HepG2 (cell line): Measurements from ENCODE around the gene METTL6. TPM values are rescaled to one million over a fixed set of nuclear protein-coding genes. Genes with fewer than 3 reads are reported as not detected.
A peak's percentile ranks its signal among the peaks of the same experiment; 100 is the strongest.

Experiments used
- BORCS8-MEF2B ChIP-seq: sonication (generic); formaldehyde crosslinking; IDR thresholded peaks from 2 replicates; pipeline ENCODE4 v1.8.0; 2022; ENCODE audit warnings: mild to moderate bottlenecking, missing genetic modification reagents
- ELF4 ChIP-seq: sonication (generic); formaldehyde crosslinking; IDR thresholded peaks from 2 replicates; pipeline ENCODE4 v1.5.0; 2020; ENCODE audit warnings: missing genetic modification reagents, mild to moderate bottlenecking, moderate library complexity, borderline replicate concordance
- HDAC1 ChIP-seq: sonication (generic); formaldehyde crosslinking; IDR thresholded peaks from 2 replicates; pipeline ENCODE4 v1.5.1; 2020; ENCODE audit warnings: mild to moderate bottlenecking, missing genetic modification reagents
- MAFG ChIP-seq: sonication (generic); formaldehyde crosslinking; IDR thresholded peaks from 2 replicates; pipeline ENCODE4 v1.5.1; 2020; ENCODE audit warnings: mild to moderate bottlenecking, missing genetic modification reagents
- MBD4 ChIP-seq: IDR thresholded peaks from 2 replicates; pipeline ENCODE4 v1.6.1; 2012; ENCODE audit warnings: low read length, inconsistent platforms, borderline replicate concordance
- RBAK ChIP-seq: sonication (generic); formaldehyde crosslinking; IDR thresholded peaks from 2 replicates; pipeline ENCODE4 v1.5.1; 2020; ENCODE audit warnings: mild to moderate bottlenecking, missing genetic modification reagents
- RFXANK ChIP-seq: IDR thresholded peaks from 2 replicates; pipeline ENCODE4 v1.6.1; 2016
- RXRA ChIP-seq: sonication (generic); formaldehyde crosslinking; IDR thresholded peaks from 2 replicates; pipeline ENCODE4 v1.5.1; 2020; ENCODE audit warnings: missing genetic modification reagents
- SIN3A ChIP-seq: IDR thresholded peaks from 2 replicates; pipeline ENCODE4 v1.6.1; 2011; ENCODE audit warnings: low read depth, mild to moderate bottlenecking, control low read depth, low read length, borderline replicate concordance
- SNAPC5 ChIP-seq: sonication (generic); formaldehyde crosslinking; IDR thresholded peaks from 2 replicates; pipeline ENCODE4 v1.8.1; 2023; ENCODE audit warnings: mild to moderate bottlenecking, missing genetic modification reagents, borderline replicate concordance
- SOX13 ChIP-seq, 3 experiments: fragments of 450-650 bp in 1 of 3; sonication (generic) in 1 of 3; formaldehyde crosslinking in 1 of 3; IDR thresholded peaks in 2 of 3; conservative IDR thresholded peaks in 1 of 3; 2 replicates each; pipeline versions ENCODE4 v1.5.0 to v1.6.1; 2016 to 2020; ENCODE audit warnings: antibody characterized with exemption in 1 of 3, mild to moderate bottlenecking in 1 of 3, missing compliant biosample characterization in 1 of 3, missing genetic modification reagents in 1 of 3, moderate library complexity in 1 of 3
- THRA ChIP-seq: sonication (generic); formaldehyde crosslinking; IDR thresholded peaks from 2 replicates; pipeline ENCODE4 v1.4.0; 2020; ENCODE audit warnings: missing genetic modification reagents, borderline replicate concordance
- ZEB1 ChIP-seq: IDR thresholded peaks from 2 replicates; pipeline ENCODE4 v1.6.1; 2012; ENCODE audit warnings: mild to moderate bottlenecking, low read depth, inconsistent platforms; ENCODE audit not compliant: insufficient replicate concordance
- ZNF326 ChIP-seq: sonication (generic); formaldehyde crosslinking; IDR thresholded peaks from 2 replicates; pipeline ENCODE4 v1.4.0; 2020; ENCODE audit warnings: missing genetic modification reagents, borderline replicate concordance
- ZNF33A ChIP-seq: sonication (generic); formaldehyde crosslinking; IDR thresholded peaks from 2 replicates; pipeline ENCODE4 v1.5.1; 2020; ENCODE audit warnings: missing genetic modification reagents, mild to moderate bottlenecking, moderate library complexity, borderline replicate concordance
- ZNF562 ChIP-seq: sonication (generic); formaldehyde crosslinking; IDR thresholded peaks from 2 replicates; pipeline ENCODE4 v1.8.0; 2022; ENCODE audit warnings: missing genetic modification reagents, borderline replicate concordance
- ZSCAN20 ChIP-seq: sonication (generic); formaldehyde crosslinking; IDR thresholded peaks from 2 replicates; pipeline ENCODE4 v1.4.0; 2020; ENCODE audit warnings: missing genetic modification reagents, mild to moderate bottlenecking, borderline replicate concordance
- ZUFSP ChIP-seq: sonication (generic); formaldehyde crosslinking; IDR thresholded peaks from 2 replicates; pipeline ENCODE4 v1.9.0; 2021; ENCODE audit warnings: missing genetic modification reagents, mild to moderate bottlenecking, borderline replicate concordance
- polyA plus RNA-seq, 8 experiments: library from polyadenylated mRNA; depleted of rRNA in 3 of 8; stranded (reverse) in 7 of 8; unstranded in 1 of 8; fragments of >200 nt; fragmentation: Illumina TruSeq in 4 of 8; extraction: Trizol in 4 of 8; gene quantifications; 2 replicates each; pipeline versions ENCODE4 v1.2.1 to v1.2.3, GENCODE V29; 2011 to 2016; ENCODE audit warnings: low read depth in 4 of 8, missing spikeins in 1 of 8, mixed read lengths in 1 of 8; ENCODE audit not compliant: insufficient read depth in 1 of 8
- total RNA-seq, 5 experiments: library from RNA; depleted of rRNA; stranded (reverse); fragments of >200 nt; fragmentation: Illumina TruSeq; extraction: Trizol; gene quantifications; 2 replicates each; pipeline ENCODE4 v1.2.3, GENCODE V29; 2016; ENCODE audit warnings: low read depth in 1 of 5
- TF ChIP-seq, protein P1 (sequence below): sonication (generic); formaldehyde crosslinking; IDR thresholded peaks from 2 replicates; pipeline ENCODE4 v1.4.0; 2020; ENCODE audit warnings: missing genetic modification reagents
- TF ChIP-seq, protein P2 (sequence below): sonication (generic); formaldehyde crosslinking; IDR thresholded peaks from 2 replicates; pipeline ENCODE4 v1.4.0; 2020; ENCODE audit warnings: missing genetic modification reagents

The METTL6 gene
- total and polyA plus RNA-seq, 2 of the 13 experiments (the other 11 are each of a cell fraction or from before 2014, with no cell fraction given): 17.2 to 29.4 TPM

DNA sequence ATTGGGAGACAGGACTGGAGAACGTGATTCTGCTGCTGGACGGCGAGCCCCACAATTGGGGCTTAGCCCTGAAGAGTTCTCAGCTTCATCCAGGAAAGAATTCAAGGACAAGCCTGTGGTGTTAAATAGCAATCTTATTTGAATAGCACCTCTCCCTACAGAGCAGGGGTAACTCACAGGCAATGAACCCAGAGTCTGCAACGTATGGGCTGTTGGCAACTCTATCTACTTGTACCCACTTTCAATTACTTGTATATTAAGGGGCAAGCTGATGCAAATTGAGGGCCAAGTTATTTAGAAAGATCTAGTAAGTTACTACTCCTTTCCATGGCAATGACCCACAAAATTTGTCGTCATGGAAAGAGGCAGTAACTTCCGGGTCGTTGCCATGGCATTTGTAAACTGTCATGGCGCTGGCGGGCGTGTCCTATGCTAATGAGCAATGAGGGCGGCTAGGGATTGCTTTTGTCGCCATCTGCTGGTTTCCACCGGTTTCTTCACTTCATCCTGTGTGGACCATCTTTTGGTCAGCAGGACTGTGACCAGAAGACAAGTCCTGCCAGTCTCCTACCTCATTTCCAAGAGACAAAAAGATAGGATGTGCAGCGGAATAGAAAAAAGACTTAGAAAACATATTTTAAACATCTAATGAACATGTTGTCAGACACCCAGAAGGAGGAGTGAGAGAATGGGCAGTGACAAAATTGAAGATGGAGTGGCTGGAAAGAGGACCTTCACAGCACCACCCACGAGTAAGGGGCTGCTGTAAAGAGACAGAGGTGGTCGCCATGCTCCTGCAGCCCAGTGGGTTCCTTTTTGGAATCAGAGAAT, 49.2 kb downstream of the METTL6 start (continued):
- TF ChIP-seq THRA (peak; percentile 41; the same call in 1 of the 2 replicates), ZEB1 (no peak), HDAC1 (CRISPR knock-in tag) (peak; percentile 59; the same call in 1 of the 2 replicates), ELF4 (CRISPR knock-in tag) (no peak), SNAPC5 (CRISPR knock-in tag) (peak; percentile 75; the same call in 1 of the 2 replicates), MAFG (CRISPR knock-in tag) (no peak), ZNF326 (CRISPR knock-in tag) (no peak), SOX13 (IDR thresholded peaks at IDR 0.05) (no peak), SOX13 (CRISPR knock-in tag; conservative IDR thresholded peaks at IDR 0.05 in 1 of 2, IDR thresholded peaks at IDR 0.05 in 1 of 2) (0 out of 4 replicates have a peak, but pooled peaks of 1 of the 2 experiments have one; percentile 14), ZUFSP (CRISPR knock-in tag) (no peak), BORCS8-MEF2B (peak; percentile 73; the same call in 1 of the 2 replicates), RBAK (CRISPR knock-in tag) (no peak), RXRA (CRISPR knock-in tag) (0 out of 2 replicates have a peak, but pooled peaks have one; percentile 22), ZNF562 (no peak), ZSCAN20 (no peak), MBD4 (no peak), ZNF33A (CRISPR knock-in tag) (no peak), SIN3A (peak; percentile 93), RFXANK (peak; percentile 76; the same call in 1 of the 2 replicates)
- TF ChIP-seq, protein P1, sequence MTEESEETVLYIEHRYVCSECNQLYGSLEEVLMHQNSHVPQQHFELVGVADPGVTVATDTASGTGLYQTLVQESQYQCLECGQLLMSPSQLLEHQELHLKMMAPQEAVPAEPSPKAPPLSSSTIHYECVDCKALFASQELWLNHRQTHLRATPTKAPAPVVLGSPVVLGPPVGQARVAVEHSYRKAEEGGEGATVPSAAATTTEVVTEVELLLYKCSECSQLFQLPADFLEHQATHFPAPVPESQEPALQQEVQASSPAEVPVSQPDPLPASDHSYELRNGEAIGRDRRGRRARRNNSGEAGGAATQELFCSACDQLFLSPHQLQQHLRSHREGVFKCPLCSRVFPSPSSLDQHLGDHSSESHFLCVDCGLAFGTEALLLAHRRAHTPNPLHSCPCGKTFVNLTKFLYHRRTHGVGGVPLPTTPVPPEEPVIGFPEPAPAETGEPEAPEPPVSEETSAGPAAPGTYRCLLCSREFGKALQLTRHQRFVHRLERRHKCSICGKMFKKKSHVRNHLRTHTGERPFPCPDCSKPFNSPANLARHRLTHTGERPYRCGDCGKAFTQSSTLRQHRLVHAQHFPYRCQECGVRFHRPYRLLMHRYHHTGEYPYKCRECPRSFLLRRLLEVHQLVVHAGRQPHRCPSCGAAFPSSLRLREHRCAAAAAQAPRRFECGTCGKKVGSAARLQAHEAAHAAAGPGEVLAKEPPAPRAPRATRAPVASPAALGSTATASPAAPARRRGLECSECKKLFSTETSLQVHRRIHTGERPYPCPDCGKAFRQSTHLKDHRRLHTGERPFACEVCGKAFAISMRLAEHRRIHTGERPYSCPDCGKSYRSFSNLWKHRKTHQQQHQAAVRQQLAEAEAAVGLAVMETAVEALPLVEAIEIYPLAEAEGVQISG (CRISPR knock-in tag): peak; percentile 69
- TF ChIP-seq, protein P2, sequence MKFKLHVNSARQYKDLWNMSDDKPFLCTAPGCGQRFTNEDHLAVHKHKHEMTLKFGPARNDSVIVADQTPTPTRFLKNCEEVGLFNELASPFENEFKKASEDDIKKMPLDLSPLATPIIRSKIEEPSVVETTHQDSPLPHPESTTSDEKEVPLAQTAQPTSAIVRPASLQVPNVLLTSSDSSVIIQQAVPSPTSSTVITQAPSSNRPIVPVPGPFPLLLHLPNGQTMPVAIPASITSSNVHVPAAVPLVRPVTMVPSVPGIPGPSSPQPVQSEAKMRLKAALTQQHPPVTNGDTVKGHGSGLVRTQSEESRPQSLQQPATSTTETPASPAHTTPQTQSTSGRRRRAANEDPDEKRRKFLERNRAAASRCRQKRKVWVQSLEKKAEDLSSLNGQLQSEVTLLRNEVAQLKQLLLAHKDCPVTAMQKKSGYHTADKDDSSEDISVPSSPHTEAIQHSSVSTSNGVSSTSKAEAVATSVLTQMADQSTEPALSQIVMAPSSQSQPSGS: peak; percentile 88
